Stomach (tissue), 9 donors: ENCODE measurements around the gene BROX. TPM values are rescaled to one million over a fixed set of nuclear protein-coding genes. Genes with fewer than 3 reads are reported as not detected.
"Not testable (repeated sequence)": the region's sequence is repeated elsewhere in the genome, so short reads cannot be mapped to it uniquely, and the experiment has no call there.

Experiments
- DNase-seq, 2 donors: peaks; one replicate each; pipeline versions ENCODE4 v3.0.0 to v3.0.0-alpha.2; 2013 to 2019
- H3K27ac ChIP-seq, 5 donors: fragments of 200-600 bp in 4 of 5; sonication (generic) in 4 of 5; one replicate each; pipeline ENCODE4 v1.5.1; 2013 to 2019; ENCODE audit warnings: mild to moderate bottlenecking in 1 of 5, moderate library complexity in 1 of 5
- H3K27me3 ChIP-seq, 3 donors: fragments of 200-600 bp; sonication (generic); one replicate each; pipeline ENCODE4 v1.5.1; 2017 to 2019; ENCODE audit warnings: mixed run types in 1 of 3
- H3K36me3 ChIP-seq, 4 donors: fragments of 200-600 bp; sonication (generic); 1 replicate in 3 of 4; 2 replicates in 1 of 4; pipeline ENCODE4 v1.5.1; 2016 to 2019
- H3K4me1 ChIP-seq, 4 donors: fragments of 200-600 bp; sonication (generic); one replicate each; pipeline ENCODE4 v1.5.1; 2016 to 2019
- H3K4me3 ChIP-seq, 4 donors: fragments of 200-600 bp; sonication (generic) in 3 of 4; one replicate each; pipeline ENCODE4 v1.5.1; 2016 to 2019; ENCODE audit warnings: mild to moderate bottlenecking in 1 of 4
- H3K9me3 ChIP-seq, 4 donors: fragments of 200-600 bp; sonication (generic); one replicate each; pipeline ENCODE4 v1.5.1; 2016 to 2019
- EP300 ChIP-seq: sonication (generic); formaldehyde crosslinking; IDR thresholded peaks from one replicate; pipeline ENCODE4 v1.6.1; 2017; ENCODE audit warnings: antibody characterized with exemption
- POLR2A ChIP-seq, 4 donors: fragments of 450-650 bp; IDR thresholded peaks; one replicate each; pipeline ENCODE4 v1.6.1; 2016; ENCODE audit warnings: antibody characterized with exemption in 4 of 4, control low read depth in 2 of 4, mild to moderate bottlenecking in 1 of 4, moderate library complexity in 1 of 4
- POLR2AphosphoS5 ChIP-seq, 3 donors: sonication (generic); formaldehyde crosslinking; IDR thresholded peaks; one replicate each; pipeline ENCODE4 v1.6.1; 2016; ENCODE audit warnings: antibody characterized with exemption in 3 of 3
- whole genome bisulfite sequencing, 5 donors: extraction: QIAGEN DNeasy Blood & Tissue Kit in 3 of 5; methylation state at CpG; one replicate each; pipeline versions ENCODE4 v1.1.5 to v1.1.7; 2013 to 2018; 5-methylcytosine and 5-hydroxymethylcytosine counted together
- intact Hi-C: fragments of 100-400 bp; cut with DNase I; formaldehyde crosslinking; loops from one replicate; pipeline ENCODE4 v1.15.1; 2023; ENCODE audit warnings: low total_unique reads
- polyA plus RNA-seq, 3 donors: library from polyadenylated mRNA; stranded (reverse); fragments of 200-250 nt; gene quantifications; one replicate each; pipeline ENCODE4 v1.2.3, GENCODE V29; 2013
- total RNA-seq, 5 donors: library from RNA; depleted of rRNA; stranded (reverse); fragments of >200 nt; gene quantifications; one replicate each; pipeline versions ENCODE4 v1.1.0 to v1.2.3, GENCODE V29; 2014 to 2016
- TF ChIP-seq, protein P1 (sequence below), 7 experiments: fragments of 450-650 bp in 4 of 7; fragments of 200-600 bp in 3 of 7; sonication (generic) in 3 of 7; IDR thresholded peaks; one replicate each; pipeline ENCODE4 v1.5.1; 2016 to 2019; ENCODE audit warnings: antibody characterized with exemption in 7 of 7, control low read depth in 2 of 7, mild to moderate bottlenecking in 1 of 7
- donor health status: healthy with polysubstance abuse.
- donor health status: Bipolar disorder and iron deficiency.
- donor health status: healthy.

The BROX gene
- total and polyA plus RNA-seq, 8 donors: 4.3 to 57.3 (median 17.4) TPM

GRCh38 chr1:222754366-222755139 lies 42.2 kb downstream of the BROX start:
- Histone ChIP-seq H3K27ac (peak overlapping the region in 2 of 5 donors; percentile 44 to 80), H3K27me3 (no peaks in the 10 kb centered on the region), H3K4me1 (peaks cover 0 to 3% (median 0%) of the 10 kb centered on the region in 4 donors), H3K9me3 (no peaks in the 10 kb centered on the region), H3K36me3 (no peaks in the 10 kb centered on the region), H3K4me3 (no peak overlapping the region)
- TF ChIP-seq POLR2AphosphoS5 (IDR thresholded peaks at IDR 0.05): peak in 1 of 3 donors; percentile 28
- no peak for TF ChIP-seq POLR2A (IDR thresholded peaks at IDR 0.05)
- DNase-seq: peak in 1 of 2 donors; percentile 64
- intact Hi-C loops: no loop called here
- 68 to 80% (median 72%) methylated on average over 10 of the region's 10 CpGs for WGBS, 5 donors

DNA sequence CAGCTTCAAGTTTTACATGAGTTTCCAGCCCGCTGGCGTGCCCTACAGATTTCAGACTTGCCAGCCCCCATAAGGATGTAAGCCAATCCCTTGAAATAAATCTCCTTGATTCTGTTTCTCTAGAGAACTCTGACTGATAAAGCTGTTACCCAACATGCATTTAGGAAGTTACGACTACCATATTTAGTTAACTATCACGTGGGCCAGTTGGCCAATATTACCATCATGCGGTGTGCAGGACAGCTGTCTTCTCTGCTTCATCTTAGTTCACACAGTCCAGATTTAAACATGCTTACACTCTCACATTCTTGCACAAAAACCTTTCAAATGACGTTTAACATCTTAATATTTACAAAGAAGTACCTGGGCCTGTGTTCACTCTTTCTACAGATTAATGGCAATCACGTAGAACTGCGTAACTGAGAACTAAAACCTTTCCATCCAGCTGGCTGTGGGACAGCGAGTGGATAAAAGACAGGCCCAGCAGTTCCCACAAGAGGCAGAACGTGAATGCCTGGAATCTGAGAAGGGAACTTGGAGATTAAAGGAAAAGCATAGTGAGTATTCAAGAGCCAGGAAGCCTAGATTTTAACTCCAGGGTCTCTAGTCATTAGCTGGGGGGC lies 45.4 kb downstream of the BROX start:
- Histone ChIP-seq H3K36me3 (no peaks in the 10 kb centered on the region), H3K27me3 (no peaks in the 10 kb centered on the region), H3K27ac (peak overlapping the region in 3 of 5 donors; percentile 18 to 80 (median 49)), H3K4me3 (no peak overlapping the region), H3K4me1 (peaks cover 0 to 3% (median 0%) of the 10 kb centered on the region in 4 donors), H3K9me3 (no peaks in the 10 kb centered on the region)
- peak in 1 of 2 donors; percentile 85 for DNase-seq
- 71 to 83% (median 79%) methylated on average over 10 of the region's 10 CpGs for WGBS, 5 donors
- TF ChIP-seq POLR2A (IDR thresholded peaks at IDR 0.05) (no peak), EP300 (peak; percentile 90), POLR2AphosphoS5 (IDR thresholded peaks at IDR 0.05) (peak; percentile 43 to 84 (median 81))
- intact Hi-C loops: no loop called here

GRCh38 chr1:222759451-222760035 lies 47.2 kb downstream of the BROX start:
- no peak for DNase-seq
- WGBS, 5 donors: 79 to 87% (median 83%) methylated on average over 5 of the region's 5 CpGs
- Histone ChIP-seq H3K27ac (peak overlapping the region in 1 of 5 donors; percentile 80), H3K9me3 (no peaks in the 10 kb centered on the region), H3K4me3 (no peak overlapping the region), H3K27me3 (no peaks in the 10 kb centered on the region), H3K4me1 (peaks cover 0 to 2% (median 0%) of the 10 kb centered on the region in 4 donors), H3K36me3 (no peaks in the 10 kb centered on the region)
- intact Hi-C loops: no loop called here
- TF ChIP-seq POLR2AphosphoS5 (IDR thresholded peaks at IDR 0.05) (no peak), POLR2A (IDR thresholded peaks at IDR 0.05) (no peak), EP300 (no peak)
- TF ChIP-seq, protein P1, sequence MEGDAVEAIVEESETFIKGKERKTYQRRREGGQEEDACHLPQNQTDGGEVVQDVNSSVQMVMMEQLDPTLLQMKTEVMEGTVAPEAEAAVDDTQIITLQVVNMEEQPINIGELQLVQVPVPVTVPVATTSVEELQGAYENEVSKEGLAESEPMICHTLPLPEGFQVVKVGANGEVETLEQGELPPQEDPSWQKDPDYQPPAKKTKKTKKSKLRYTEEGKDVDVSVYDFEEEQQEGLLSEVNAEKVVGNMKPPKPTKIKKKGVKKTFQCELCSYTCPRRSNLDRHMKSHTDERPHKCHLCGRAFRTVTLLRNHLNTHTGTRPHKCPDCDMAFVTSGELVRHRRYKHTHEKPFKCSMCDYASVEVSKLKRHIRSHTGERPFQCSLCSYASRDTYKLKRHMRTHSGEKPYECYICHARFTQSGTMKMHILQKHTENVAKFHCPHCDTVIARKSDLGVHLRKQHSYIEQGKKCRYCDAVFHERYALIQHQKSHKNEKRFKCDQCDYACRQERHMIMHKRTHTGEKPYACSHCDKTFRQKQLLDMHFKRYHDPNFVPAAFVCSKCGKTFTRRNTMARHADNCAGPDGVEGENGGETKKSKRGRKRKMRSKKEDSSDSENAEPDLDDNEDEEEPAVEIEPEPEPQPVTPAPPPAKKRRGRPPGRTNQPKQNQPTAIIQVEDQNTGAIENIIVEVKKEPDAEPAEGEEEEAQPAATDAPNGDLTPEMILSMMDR (IDR thresholded peaks at IDR 0.05): no peak

GRCh38 chr1:222761083-222761482 lies 48.7 kb downstream of the BROX start:
- no peak for TF ChIP-seq POLR2AphosphoS5 (IDR thresholded peaks at IDR 0.05)
- no peak for TF ChIP-seq POLR2A (IDR thresholded peaks at IDR 0.05)
- TF ChIP-seq, protein P1 (IDR thresholded peaks at IDR 0.05): no peak
- no peak for TF ChIP-seq EP300
- intact Hi-C loops: no loop called here
- Histone ChIP-seq H3K4me3 (no peak overlapping the region), H3K36me3 (no peaks in the 10 kb centered on the region), H3K27me3 (no peaks in the 10 kb centered on the region), H3K27ac (no peak overlapping the region), H3K9me3 (no peaks in the 10 kb centered on the region), H3K4me1 (no peaks in the 10 kb centered on the region)
- 65 to 84% (median 72%) methylated on average over 1 of the region's 1 CpG for WGBS, 5 donors
- DNase-seq: no peak

DNA sequence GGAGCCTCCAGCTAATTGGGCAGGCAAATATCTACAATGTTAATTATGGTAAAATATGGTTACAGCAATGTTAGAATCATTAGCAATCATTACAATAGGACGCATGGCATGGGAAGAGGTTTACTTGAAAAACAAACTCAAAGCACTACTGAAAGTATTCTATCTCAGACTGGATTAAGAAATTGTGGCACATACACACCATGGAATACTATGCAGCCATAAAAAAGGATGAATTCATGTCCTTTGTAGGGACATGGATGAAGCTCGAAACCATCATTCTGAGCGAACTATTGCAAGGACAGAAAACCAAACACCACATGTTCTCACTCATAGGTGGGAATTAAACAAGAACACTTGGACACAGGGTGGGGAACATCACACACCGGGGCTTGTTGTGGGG lies 49.8 kb downstream of the BROX start:
- H3K4me3 ChIP-seq, DNase-seq, H3K36me3 ChIP-seq, intact Hi-C loops, H3K27ac ChIP-seq, H3K9me3 ChIP-seq, H3K4me1 ChIP-seq, H3K27me3 ChIP-seq: not testable (repeated sequence)
- WGBS, 5 donors: 48 to 100% (median 68%) methylated on average over 3 to 4 of the region's 4 CpGs
